NT2/D1 (cell line): ENCODE measurements around the gene SDK1.

ENCODE experiments used
- DNase-seq: peaks from one replicate; pipeline ENCODE4 v3.0.0-alpha.2; 2011; ENCODE audit warnings: low read depth, low spot score
- H3K27me3 ChIP-seq: 2 replicates; pipeline ENCODE4 v1.6.0; 2011; ENCODE audit warnings: mild to moderate bottlenecking; ENCODE audit not compliant: insufficient read length, insufficient read depth
- H3K36me3 ChIP-seq: 2 replicates; pipeline ENCODE4 v1.6.1; 2011; ENCODE audit warnings: mild to moderate bottlenecking, low read length, mixed read lengths; ENCODE audit not compliant: insufficient read depth, insufficient read length
- H3K4me1 ChIP-seq: 2 replicates; pipeline ENCODE4 v1.5.1; 2011; ENCODE audit not compliant: insufficient read depth, insufficient read length
- H3K4me3 ChIP-seq: 2 replicates; pipeline ENCODE4 v1.5.1; 2011; ENCODE audit warnings: low read depth; ENCODE audit not compliant: insufficient read length
- H3K9ac ChIP-seq: 2 replicates; pipeline ENCODE4 v1.6.0; 2011; ENCODE audit warnings: low read depth; ENCODE audit not compliant: insufficient read length
- H3K9me3 ChIP-seq: 2 replicates; pipeline ENCODE4 v1.5.1; 2011; ENCODE audit warnings: mild to moderate bottlenecking, low read length; ENCODE audit not compliant: insufficient read depth
- SUZ12 ChIP-seq: IDR thresholded peaks from 2 replicates; pipeline ENCODE4 v1.6.1; 2011; ENCODE audit not compliant: insufficient read length, insufficient read depth; ENCODE audit errors: extremely low read depth
- YY1 ChIP-seq: IDR thresholded peaks from 2 replicates; pipeline ENCODE4 v1.6.1; 2011; ENCODE audit not compliant: insufficient read length, insufficient read depth
- ZNF274 ChIP-seq: IDR thresholded peaks from 2 replicates; pipeline ENCODE4 v1.6.1; 2011; ENCODE audit warnings: mild to moderate bottlenecking, low read depth, low read length

Gene SDK1

GRCh38 chr7:4067874-4068273, 766.8 kb downstream of the SDK1 start:
- H3K36me3 ChIP-seq = no peaks in the 10 kb centered on the region
- no peak overlapping the region for H3K4me3 ChIP-seq
- H3K9ac ChIP-seq = no peak overlapping the region
- no peaks in the 10 kb centered on the region for H3K27me3 ChIP-seq
- no peak for DNase-seq
- peaks cover 4% of the 10 kb centered on the region for H3K4me1 ChIP-seq
- no peaks in the 10 kb centered on the region for H3K9me3 ChIP-seq
- no peak for TF ChIP-seq SUZ12
- TF ChIP-seq ZNF274 = no peak
- no peak for TF ChIP-seq YY1

DNA sequence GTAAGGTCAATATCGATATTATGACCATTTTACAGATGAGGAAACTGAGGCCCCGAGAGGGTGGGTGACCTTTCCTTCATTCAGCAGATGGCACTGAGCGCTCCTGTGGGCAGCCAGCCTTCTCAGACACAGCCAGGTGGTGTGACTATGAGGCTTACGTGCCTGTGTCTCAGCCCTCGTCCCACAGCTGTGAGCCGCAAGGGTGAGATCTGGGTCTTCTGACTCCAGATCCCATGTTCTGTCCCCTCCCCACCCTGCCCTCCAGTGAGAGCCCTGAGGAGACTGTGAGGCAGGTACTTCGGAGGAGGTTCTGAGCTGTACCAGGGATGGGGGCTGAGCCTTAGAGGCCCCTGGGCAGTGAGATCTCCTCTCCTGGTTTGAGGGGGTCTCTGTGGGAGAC, 767.2 kb downstream of the SDK1 start:
- TF ChIP-seq ZNF274 (no peak), SUZ12 (no peak)
- Histone ChIP-seq H3K27me3 (no peaks in the 10 kb centered on the region), H3K36me3 (no peaks in the 10 kb centered on the region), H3K4me3 (no peak overlapping the region), H3K9me3 (no peaks in the 10 kb centered on the region), H3K9ac (no peak overlapping the region), H3K4me1 (peaks cover 4% of the 10 kb centered on the region)
- DNase-seq = no peak

DNA sequence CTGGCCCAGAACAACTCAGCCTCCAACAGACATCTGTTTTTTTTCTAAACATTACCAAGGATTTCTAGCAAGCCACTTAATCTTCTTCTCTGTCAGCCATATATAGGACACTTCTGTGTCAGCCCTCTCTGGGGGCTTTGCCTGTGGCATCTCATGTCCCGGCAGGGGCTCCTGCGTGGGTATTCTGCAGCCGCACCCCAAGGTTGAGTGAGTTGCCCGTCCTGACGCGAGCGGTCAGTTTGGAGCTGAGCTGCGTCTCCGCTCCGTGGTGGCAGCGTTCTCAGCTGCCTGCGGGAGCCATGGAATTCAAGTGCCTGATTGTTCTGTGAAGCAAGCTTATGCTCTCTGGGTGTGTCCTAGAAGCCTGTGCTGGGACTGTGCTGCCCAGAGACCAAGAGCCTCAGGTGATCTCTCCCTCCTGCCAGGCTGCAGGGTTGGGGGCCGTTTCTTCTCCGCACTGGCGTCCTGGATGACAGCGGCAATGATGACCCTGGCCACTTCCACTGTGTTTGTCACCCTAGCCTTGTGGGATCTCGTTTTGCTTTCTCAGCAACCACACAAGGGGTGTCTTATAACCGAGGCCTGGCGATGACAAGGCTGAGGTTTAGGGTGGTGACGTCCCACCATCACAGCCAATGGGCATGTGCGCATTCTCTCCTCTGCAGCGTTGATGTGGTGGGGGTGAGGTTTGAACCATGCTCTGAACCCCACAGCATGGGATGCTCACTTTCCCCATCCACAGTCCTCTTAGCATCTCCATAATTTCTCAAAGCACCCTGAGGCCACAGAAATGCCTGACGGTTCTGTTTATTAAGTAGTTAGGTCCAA, 768.4 kb downstream of the SDK1 start:
- H3K27me3 ChIP-seq = no peaks in the 10 kb centered on the region
- DNase-seq = no peak
- no peak for TF ChIP-seq SUZ12
- no peak for TF ChIP-seq ZNF274
- no peak for TF ChIP-seq YY1
- H3K9me3 ChIP-seq = no peaks in the 10 kb centered on the region
- no peak overlapping the region for H3K9ac ChIP-seq
- no peak overlapping the region for H3K4me3 ChIP-seq
- peaks cover 4% of the 10 kb centered on the region for H3K4me1 ChIP-seq
- no peaks in the 10 kb centered on the region for H3K36me3 ChIP-seq

- Histone ChIP-seq H3K9me3 (no peaks in the 10 kb centered on the region), H3K4me1 (peaks cover 4% of the 10 kb centered on the region), H3K4me3 (no peak overlapping the region), H3K36me3 (no peaks in the 10 kb centered on the region), H3K9ac (no peak overlapping the region), H3K27me3 (no peaks in the 10 kb centered on the region)
- TF ChIP-seq YY1 (no peak), ZNF274 (no peak), SUZ12 (no peak)
- DNase-seq = no peak
Measured at GRCh38 chr7:4070214-4070613, 769.2 kb downstream of the SDK1 start.

GRCh38 chr7:4071370-4072058, 770.5 kb downstream of the SDK1 start:
- Histone ChIP-seq H3K4me1 (peaks cover 4% of the 10 kb centered on the region), H3K9me3 (no peaks in the 10 kb centered on the region), H3K4me3 (no peak overlapping the region), H3K36me3 (no peaks in the 10 kb centered on the region), H3K27me3 (no peaks in the 10 kb centered on the region), H3K9ac (no peak overlapping the region)
- TF ChIP-seq ZNF274 (no peak), YY1 (no peak), SUZ12 (no peak)
- DNase-seq = no peak

DNA sequence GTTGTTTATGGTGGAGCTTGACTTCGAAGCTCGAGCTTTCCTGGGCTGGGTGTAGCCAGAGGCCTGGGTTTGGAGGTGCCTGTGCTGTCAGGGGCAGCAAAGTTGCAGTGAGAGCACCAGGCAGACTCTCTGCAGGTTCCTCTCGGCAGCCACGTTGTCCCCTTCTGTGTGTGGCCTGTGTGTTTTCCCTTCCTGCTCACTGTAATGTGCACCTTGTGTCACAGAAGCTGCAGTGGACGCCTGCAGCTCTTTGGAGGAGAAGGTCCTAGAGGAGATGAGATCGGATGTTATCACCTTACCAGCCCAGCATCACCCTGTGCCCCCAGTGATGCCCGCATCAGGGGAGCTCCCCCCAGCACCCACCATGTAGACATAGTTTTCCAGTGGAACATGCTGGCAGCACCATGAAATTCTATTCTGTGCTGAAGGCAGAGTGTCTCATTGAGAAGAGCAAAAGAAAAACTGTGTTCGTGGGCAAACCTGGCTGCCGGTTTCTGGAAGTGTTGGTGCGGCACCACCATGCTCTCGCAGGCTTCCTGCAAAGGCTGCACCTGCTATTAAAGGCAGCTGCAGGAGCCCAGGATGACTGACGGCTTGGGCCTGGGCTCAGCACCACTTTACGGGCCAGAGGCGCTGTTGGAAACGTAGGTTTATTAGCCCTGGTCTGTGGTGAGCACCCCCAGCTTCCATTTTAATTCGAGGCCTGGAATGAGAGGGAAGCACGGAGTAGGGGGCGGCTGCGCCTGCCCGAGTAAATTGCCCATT, 771.3 kb downstream of the SDK1 start:
- no peaks in the 10 kb centered on the region for H3K36me3 ChIP-seq
- H3K9ac ChIP-seq = no peak overlapping the region
- no peaks in the 10 kb centered on the region for H3K27me3 ChIP-seq
- TF ChIP-seq YY1 (no peak), SUZ12 (no peak), ZNF274 (no peak)
- DNase-seq = no peak
- peaks cover 4% of the 10 kb centered on the region for H3K4me1 ChIP-seq
- no peak overlapping the region for H3K4me3 ChIP-seq
- no peaks in the 10 kb centered on the region for H3K9me3 ChIP-seq

GRCh38 chr7:4073052-4073451, 772.0 kb downstream of the SDK1 start:
- Histone ChIP-seq H3K9me3 (no peaks in the 10 kb centered on the region), H3K9ac (no peak overlapping the region), H3K36me3 (no peaks in the 10 kb centered on the region), H3K27me3 (no peaks in the 10 kb centered on the region), H3K4me1 (peaks cover 4% of the 10 kb centered on the region), H3K4me3 (no peak overlapping the region)
- TF ChIP-seq ZNF274 (no peak), SUZ12 (no peak), YY1 (no peak)
- DNase-seq = no peak
